ENCODE results near the gene DFFB. TPM values are rescaled to one million over a fixed set of nuclear protein-coding genes. Genes with fewer than 3 reads are reported as not detected.

Gene DFFB
- total and polyA plus RNA-seq, 2 of the 13 experiments (the other 11 are each of a cell fraction or from before 2014, with no cell fraction given): 4.6 to 9.3 TPM

DNA sequence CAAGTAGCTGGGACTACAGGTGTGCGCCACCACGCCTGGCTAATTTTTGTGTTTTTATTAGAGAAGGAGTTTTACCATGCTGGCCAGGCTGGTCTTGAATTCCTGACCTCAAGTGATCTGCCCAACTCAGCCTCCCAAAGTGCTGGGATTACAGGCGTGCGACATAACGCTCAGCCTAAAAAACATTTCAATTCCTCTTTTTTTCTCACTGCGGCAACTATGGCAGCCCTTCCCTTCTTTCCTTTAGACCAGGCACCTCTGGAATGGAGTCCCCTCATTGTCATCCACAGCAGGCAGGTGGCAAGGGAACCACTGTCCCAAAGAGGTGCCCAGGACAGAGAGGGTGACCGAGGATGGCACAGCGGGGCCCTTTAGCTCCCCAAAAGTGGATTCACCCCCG lies 14.4 kb upstream of the DFFB start:
- no peak overlapping the region for H3K4me3 ChIP-seq (replicated peaks in 1 of 3; ENCODE audit: insufficient read depth in 1 of 3, low read depth in 2 of 3, low read length in 3 of 3)
- no peaks in the 10 kb centered on the region for H3K4me1 ChIP-seq (ENCODE audit: insufficient read depth, low read length)
- FAIRE-seq: no peak
- no peak overlapping the region for H3K27ac ChIP-seq (ENCODE audit: extremely low read length, insufficient read depth, low read length)
- in situ Hi-C loops (cut with HindIII; ENCODE audit: extremely low pct_ligation_motif_present, low pct_unique_long_range_greater_than_20kb) (no loop called here), intact Hi-C loops (cut with micrococcal nuclease; ENCODE audit: unreplicated experiment) (no loop called here)
- ChIA-PET POLR2A (no interaction called here), CTCF (ENCODE audit: low intra/inter-chr PET ratio, low total read pairs) (no interaction called here)
- H3K36me3 ChIP-seq (replicated peaks in 1 of 2; ENCODE audit: control insufficient read depth in 1 of 2, insufficient read depth in 2 of 2, low read length in 2 of 2): peaks cover 8 to 40% of the 10 kb centered on the region in 2 experiments; a peak in 4 of 5 replicates
- no peak for TF ChIP-seq AGO1 (IDR thresholded peaks at IDR 0.05; ENCODE audit: low read depth, low read length, poor library complexity, severe bottlenecking)
- no peak for TF ChIP-seq ZSCAN20 (CRISPR knock-in tag; IDR thresholded peaks at IDR 0.05; ENCODE audit: borderline replicate concordance)
- TF ChIP-seq SMYD3 (CRISPR knock-in tag; IDR thresholded peaks at IDR 0.05): no peak
- TF ChIP-seq RBAK (CRISPR knock-in tag; IDR thresholded peaks at IDR 0.05): no peak
- no peak for TF ChIP-seq BATF2 (CRISPR knock-in tag; IDR thresholded peaks at IDR 0.05)
- TF ChIP-seq, protein P1, sequence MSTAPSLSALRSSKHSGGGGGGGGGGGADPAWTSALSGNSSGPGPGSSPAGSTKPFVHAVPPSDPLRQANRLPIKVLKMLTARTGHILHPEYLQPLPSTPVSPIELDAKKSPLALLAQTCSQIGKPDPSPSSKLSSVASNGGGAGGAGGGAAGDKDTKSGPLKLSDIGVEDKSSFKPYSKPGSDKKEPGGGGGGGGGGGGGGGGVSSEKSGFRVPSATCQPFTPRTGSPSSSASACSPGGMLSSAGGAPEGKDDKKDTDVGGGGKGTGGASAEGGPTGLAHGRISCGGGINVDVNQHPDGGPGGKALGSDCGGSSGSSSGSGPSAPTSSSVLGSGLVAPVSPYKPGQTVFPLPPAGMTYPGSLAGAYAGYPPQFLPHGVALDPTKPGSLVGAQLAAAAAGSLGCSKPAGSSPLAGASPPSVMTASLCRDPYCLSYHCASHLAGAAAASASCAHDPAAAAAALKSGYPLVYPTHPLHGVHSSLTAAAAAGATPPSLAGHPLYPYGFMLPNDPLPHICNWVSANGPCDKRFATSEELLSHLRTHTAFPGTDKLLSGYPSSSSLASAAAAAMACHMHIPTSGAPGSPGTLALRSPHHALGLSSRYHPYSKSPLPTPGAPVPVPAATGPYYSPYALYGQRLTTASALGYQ (CRISPR knock-in tag; IDR thresholded peaks at IDR 0.05): no peak
- TF ChIP-seq ARNTL (CRISPR knock-in tag; IDR thresholded peaks at IDR 0.05): no peak
- TF ChIP-seq, protein P2, sequence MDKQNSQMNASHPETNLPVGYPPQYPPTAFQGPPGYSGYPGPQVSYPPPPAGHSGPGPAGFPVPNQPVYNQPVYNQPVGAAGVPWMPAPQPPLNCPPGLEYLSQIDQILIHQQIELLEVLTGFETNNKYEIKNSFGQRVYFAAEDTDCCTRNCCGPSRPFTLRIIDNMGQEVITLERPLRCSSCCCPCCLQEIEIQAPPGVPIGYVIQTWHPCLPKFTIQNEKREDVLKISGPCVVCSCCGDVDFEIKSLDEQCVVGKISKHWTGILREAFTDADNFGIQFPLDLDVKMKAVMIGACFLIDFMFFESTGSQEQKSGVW (CRISPR knock-in tag; IDR thresholded peaks at IDR 0.05; ENCODE audit: borderline replicate concordance): no peak
- no peak for TF ChIP-seq ARNT (IDR thresholded peaks at IDR 0.05)
- no peak for TF ChIP-seq CHCHD3 (CRISPR knock-in tag; IDR thresholded peaks at IDR 0.05)
- no peak for TF ChIP-seq MIXL1 (CRISPR knock-in tag; IDR thresholded peaks at IDR 0.05)
- no peak for TF ChIP-seq GFI1 (CRISPR knock-in tag; IDR thresholded peaks at IDR 0.05; ENCODE audit: borderline replicate concordance)
- TF ChIP-seq HNRNPH1 (optimal IDR thresholded peaks at IDR 0.05; ENCODE audit: low read depth, low read length): no peak
- TF ChIP-seq ZBTB7A (CRISPR knock-in tag; IDR thresholded peaks at IDR 0.05): no peak
- no peak for DNase-seq (ENCODE audit: low spot score)
- no peaks in the 10 kb centered on the region for H3K79me2 ChIP-seq (ENCODE audit: insufficient read depth, low read length)
- no peaks in the 10 kb centered on the region for H4K20me1 ChIP-seq (ENCODE audit: insufficient read depth, low read length)
- no peak overlapping the region for H3K9ac ChIP-seq (ENCODE audit: insufficient read depth, low read depth, low read length)
- BruUV-seq (replicated peaks): no TSS peak
- ATAC-seq: no peak
- H3K9me3 ChIP-seq (ENCODE audit: low read length): no peaks in the 10 kb centered on the region
- no peak overlapping the region for H3K4me2 ChIP-seq (ENCODE audit: low read depth, low read length)
- 99% methylated on average over 9 of the region's 9 CpGs for WGBS (ENCODE audit: low lambda C conversion rate)
- H3K27me3 ChIP-seq (ENCODE audit: control insufficient read depth in 1 of 2, insufficient read depth in 2 of 2, low read length in 2 of 2): no peaks in the 10 kb centered on the region
- H2AFZ ChIP-seq (ENCODE audit: low read length): no peak overlapping the region

Measured in HepG2 (cell line).